Thymus (tissue), 11 donors: Measurements from ENCODE around the gene TUBG2. TPM values are rescaled to one million over a fixed set of nuclear protein-coding genes. Genes with fewer than 3 reads are reported as not detected.

ENCODE experiments used
- DNase-seq, 9 donors: peaks; one replicate each; pipeline ENCODE4 v3.0.0-alpha.2; 2013; ENCODE audit warnings: low spot score in 9 of 9, low read depth in 6 of 9, missing footprints in 1 of 9
- H3K27ac ChIP-seq, 2 donors: one replicate each; pipeline ENCODE4 v1.5.1; 2013; ENCODE audit warnings: control low read depth in 1 of 2, low read depth in 1 of 2, low read length in 1 of 2, mild to moderate bottlenecking in 1 of 2, moderate library complexity in 1 of 2
- H3K27me3 ChIP-seq, 2 donors: one replicate each; pipeline ENCODE4 v1.5.1; 2013; ENCODE audit warnings: low read length in 1 of 2; ENCODE audit not compliant: control insufficient read depth in 2 of 2, insufficient read depth in 1 of 2
- H3K36me3 ChIP-seq, 2 donors: one replicate each; pipeline ENCODE4 v1.5.1; 2013; ENCODE audit warnings: low read length in 1 of 2, mild to moderate bottlenecking in 1 of 2, moderate library complexity in 1 of 2; ENCODE audit not compliant: control insufficient read depth in 2 of 2, insufficient read depth in 2 of 2
- H3K4me1 ChIP-seq, 2 donors: one replicate each; pipeline ENCODE4 v1.5.1; 2013; ENCODE audit warnings: low read length in 2 of 2; ENCODE audit not compliant: control insufficient read depth in 2 of 2, insufficient read depth in 2 of 2
- H3K4me3 ChIP-seq, 2 donors: one replicate each; pipeline ENCODE4 v1.5.1; 2013; ENCODE audit warnings: low read length in 2 of 2, control low read depth in 1 of 2, mild to moderate bottlenecking in 1 of 2
- H3K9me3 ChIP-seq, 2 donors: one replicate each; pipeline ENCODE4 v1.5.1; 2013; ENCODE audit warnings: low read length in 1 of 2, mild to moderate bottlenecking in 1 of 2; ENCODE audit not compliant: control insufficient read depth in 2 of 2, insufficient read depth in 1 of 2
- WGBS: extraction: QIAGEN DNeasy Blood & Tissue Kit; methylation state at CpG from one replicate; pipeline ENCODE4 v1.1.7; 2013; 5-methylcytosine and 5-hydroxymethylcytosine counted together
- polyA plus RNA-seq: library from polyadenylated mRNA; stranded (reverse); fragments of 200-250 nt; gene quantifications from one replicate; pipeline ENCODE4 v1.2.3, GENCODE V29; 2013
- total RNA-seq: library from RNA; stranded (reverse); fragments of 120-200 nt; gene quantifications from one replicate; pipeline ENCODE4 v1.2.4, GENCODE V29; 2013
- donor health status: healthy.

TUBG2 gene
- total and polyA plus RNA-seq, 2 donors: 3.0 to 11.3 TPM

- WGBS: 1% methylated on average over 18 of the region's 18 CpGs
- Histone ChIP-seq H3K4me1 (peaks cover 25 to 82% of the 10 kb centered on the region in 2 donors), H3K36me3 (no peaks in the 10 kb centered on the region), H3K27me3 (peaks cover 40 to 80% of the 10 kb centered on the region in 2 donors), H3K9me3 (peaks cover 2 to 24% of the 10 kb centered on the region in 2 donors), H3K4me3 (peak overlapping the region; percentile 47 to 80), H3K27ac (peak overlapping the region; percentile 84 to 89)
- peak in 2 of 9 donors; percentile 36 to 59 for DNase-seq
These were observed 19.9 kb downstream of the TUBG2 start for GRCh38 chr17:42678951-42679491.

DNA sequence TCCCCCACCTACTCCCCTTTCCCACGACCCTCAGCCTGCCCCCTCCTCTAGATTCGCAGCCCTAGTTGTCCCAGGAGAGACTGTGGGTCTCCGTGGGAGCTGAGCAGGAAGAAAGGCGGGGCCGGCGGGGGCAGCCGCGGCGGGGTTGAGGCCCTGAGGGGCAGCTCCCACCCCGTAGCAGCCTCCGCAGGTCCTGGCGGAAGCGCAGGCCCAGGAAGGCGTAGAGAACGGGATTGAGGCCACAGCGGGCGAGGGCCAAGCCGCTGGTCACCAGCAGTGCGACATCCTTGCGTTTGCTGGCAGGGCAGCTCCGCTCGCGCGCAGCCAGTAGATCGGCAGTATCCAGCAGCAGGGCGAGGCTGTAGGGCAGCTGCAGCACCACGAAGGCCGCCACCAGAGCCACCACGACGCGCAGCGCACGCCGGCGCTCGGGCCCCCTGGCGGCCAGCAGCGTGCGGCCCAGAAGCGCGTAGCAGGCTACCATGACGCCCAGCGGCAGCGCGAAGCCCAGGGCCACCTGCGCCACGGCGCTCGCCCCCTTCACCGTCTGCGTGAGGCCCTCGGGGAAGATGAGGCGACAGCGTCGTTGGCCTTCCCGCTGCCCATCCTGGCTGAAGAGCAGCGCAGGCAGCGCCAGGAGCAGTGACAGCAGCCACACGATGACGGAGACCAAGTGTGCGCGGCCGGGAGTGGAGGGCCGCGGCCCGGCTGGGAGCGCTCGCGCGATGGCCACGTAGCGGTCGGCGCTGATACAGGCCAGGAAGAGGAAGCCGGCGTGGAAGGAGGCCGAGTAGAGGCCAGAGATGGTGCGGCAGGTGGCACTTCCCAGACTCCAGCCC lies 20.6 kb downstream of the TUBG2 start:
- peak in 6 of 9 donors; percentile 56 to 84 (median 70) for DNase-seq
- H3K27ac ChIP-seq: peak overlapping the region; percentile 84 to 89
- H3K4me3 ChIP-seq: peak overlapping the region; percentile 47 to 80
- H3K4me1 ChIP-seq: peaks cover 25 to 80% of the 10 kb centered on the region in 2 donors
- H3K36me3 ChIP-seq: no peaks in the 10 kb centered on the region
- H3K9me3 ChIP-seq: peaks cover 2 to 24% of the 10 kb centered on the region in 2 donors
- peaks cover 38 to 80% of the 10 kb centered on the region in 2 donors for H3K27me3 ChIP-seq
- 7% methylated on average over 78 of the region's 78 CpGs for WGBS

DNA sequence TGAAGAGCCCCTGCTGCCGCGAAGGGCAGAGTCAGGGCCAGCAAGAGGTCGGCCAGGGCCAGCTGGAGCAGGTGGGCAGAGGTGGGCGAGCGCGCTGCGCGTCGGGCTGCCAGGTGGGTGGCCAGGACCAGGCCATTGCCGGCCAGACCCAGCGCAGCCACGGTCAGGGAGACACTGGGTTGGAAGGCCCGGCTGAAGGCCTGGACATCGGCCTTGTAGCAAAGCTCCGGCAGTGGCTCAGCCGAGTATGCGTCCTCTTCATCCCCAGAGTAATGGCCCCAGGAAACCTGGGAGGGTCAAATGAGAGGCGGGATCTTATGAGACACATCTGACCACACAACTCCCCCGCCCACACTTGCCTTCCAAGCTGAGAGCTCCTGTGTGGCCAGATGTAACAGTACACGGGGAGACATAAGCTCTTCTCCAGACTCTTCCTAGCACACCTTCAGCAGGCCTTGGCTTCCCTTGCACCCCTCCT lies 21.3 kb downstream of the TUBG2 start:
- no peak for DNase-seq
- Histone ChIP-seq H3K36me3 (no peaks in the 10 kb centered on the region), H3K9me3 (peaks cover 2 to 30% of the 10 kb centered on the region in 2 donors), H3K4me3 (peak overlapping the region in 1 of 2 donors; percentile 47), H3K27ac (no peak overlapping the region), H3K27me3 (peaks cover 34 to 80% of the 10 kb centered on the region in 2 donors), H3K4me1 (peaks cover 25 to 84% of the 10 kb centered on the region in 2 donors)
- WGBS: 80% methylated on average over 20 of the region's 20 CpGs

DNA sequence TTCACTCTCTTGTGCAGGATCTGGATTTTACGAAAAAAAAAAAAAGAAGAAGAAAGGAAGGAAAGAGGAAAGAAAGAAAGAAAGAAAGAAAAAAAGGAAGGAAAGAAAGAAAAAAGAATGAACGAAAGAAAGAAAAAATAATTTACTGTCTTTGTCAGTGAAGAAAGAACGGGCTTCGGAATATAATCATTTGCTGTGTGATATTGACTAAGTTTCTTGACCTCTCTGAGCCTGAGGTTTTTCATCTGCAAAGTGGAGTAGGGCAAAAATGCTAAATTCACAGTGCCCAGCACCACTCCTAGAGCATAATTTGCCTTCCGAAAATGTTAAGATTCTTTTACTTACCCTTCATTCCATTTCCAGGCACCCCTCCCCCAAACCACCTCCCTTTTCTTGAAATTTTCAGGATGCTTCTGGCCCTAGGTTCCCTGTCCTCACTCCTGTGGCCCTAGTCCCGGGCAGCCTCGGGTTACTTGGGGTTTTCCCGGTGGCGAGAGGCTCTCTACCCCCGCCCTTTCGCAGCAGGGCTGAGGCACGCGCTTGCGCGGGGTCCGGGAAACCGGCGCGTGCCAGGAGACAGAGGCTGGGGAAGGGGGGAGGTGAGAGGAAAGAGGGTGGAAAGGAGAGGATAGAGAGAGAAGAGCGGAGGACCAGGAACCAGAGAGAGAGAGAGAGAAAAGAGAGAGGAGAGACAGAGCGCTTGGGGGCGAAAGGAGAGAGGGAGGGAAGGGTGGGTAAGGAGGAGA lies 23.1 kb downstream of the TUBG2 start, which contains the start of gene CNTNAP1:
CNTNAP1 (plus strand) TSS at position 556 of the 746 bp plus-strand sequence. CDS start 299 bp downstream, outside the sequence.
- H3K36me3 ChIP-seq: no peaks in the 10 kb centered on the region
- H3K27ac ChIP-seq: no peak within 1 kb of the TSS
- H3K27me3 ChIP-seq: peaks cover 19 to 83% of the 10 kb centered on the region in 2 donors
- H3K9me3 ChIP-seq: peaks cover 0 to 28% of the 10 kb centered on the region in 2 donors
- WGBS: 8% methylated on average over 22 of the region's 22 CpGs
- DNase-seq: no peak
- H3K4me3 ChIP-seq: peak within 1 kb of the TSS in 1 of 2 donors; percentile 8
- H3K4me1 ChIP-seq: peaks cover 14 to 77% of the 10 kb centered on the region in 2 donors

- DNase-seq: no peak
- peaks cover 10 to 74% of the 10 kb centered on the region in 2 donors for H3K4me1 ChIP-seq
- H3K9me3 ChIP-seq: peaks cover 0 to 31% of the 10 kb centered on the region in 2 donors
- peaks cover 19 to 88% of the 10 kb centered on the region in 2 donors for H3K27me3 ChIP-seq
- H3K4me3 ChIP-seq: peak overlapping the region in 1 of 2 donors; percentile 8
- H3K27ac ChIP-seq: no peak overlapping the region
- WGBS: 2% methylated on average over 34 of the region's 34 CpGs
- H3K36me3 ChIP-seq: no peaks in the 10 kb centered on the region
These were observed 23.8 kb downstream of the TUBG2 start for GRCh38 chr17:42682722-42683403.

- H3K27ac ChIP-seq: no peak overlapping the region
- peaks cover 19 to 92% of the 10 kb centered on the region in 2 donors for H3K27me3 ChIP-seq
These were observed 24.4 kb downstream of the TUBG2 start for GRCh38 chr17:42683407-42684034.

GRCh38 chr17:42684929-42685556 lies 26.0 kb downstream of the TUBG2 start:
- Histone ChIP-seq H3K4me3 (no peak overlapping the region), H3K4me1 (peaks cover 5 to 56% of the 10 kb centered on the region in 2 donors), H3K27ac (no peak overlapping the region), H3K9me3 (peaks cover 0 to 26% of the 10 kb centered on the region in 2 donors), H3K27me3 (peaks cover 19 to 97% of the 10 kb centered on the region in 2 donors), H3K36me3 (no peaks in the 10 kb centered on the region)
- no peak for DNase-seq
- WGBS: 95% methylated on average over 50 of the region's 50 CpGs

More at GRCh38 chr17:42683407-42684034, 24.4 kb downstream of the TUBG2 start:
- Histone ChIP-seq H3K4me1 (peaks cover 8 to 70% of the 10 kb centered on the region in 2 donors), H3K36me3 (no peaks in the 10 kb centered on the region), H3K4me3 (no peak overlapping the region), H3K9me3 (peaks cover 0 to 29% of the 10 kb centered on the region in 2 donors)
- peak in 2 of 9 donors; percentile 42 to 58 for DNase-seq
- 6% methylated on average over 25 of the region's 25 CpGs for WGBS
